Peyer's patch (tissue), 4 donors: ENCODE results near the gene CDK17.

Experiments
- POLR2A ChIP-seq, 2 donors: fragments of 450-650 bp; IDR thresholded peaks; one replicate each; pipeline ENCODE4 v1.5.1; 2017; ENCODE audit warnings: antibody characterized with exemption in 2 of 2, mild to moderate bottlenecking in 2 of 2, moderate library complexity in 2 of 2
- TF ChIP-seq, protein P1 (sequence below), 6 experiments: fragments of 450-650 bp in 4 of 6; fragments of 200-600 bp in 2 of 6; sonication (generic) in 1 of 6; IDR thresholded peaks; one replicate each; pipeline ENCODE4 v1.5.1; 2017 to 2019; ENCODE audit warnings: antibody characterized with exemption in 6 of 6, mild to moderate bottlenecking in 3 of 6, moderate library complexity in 1 of 6

DNA sequence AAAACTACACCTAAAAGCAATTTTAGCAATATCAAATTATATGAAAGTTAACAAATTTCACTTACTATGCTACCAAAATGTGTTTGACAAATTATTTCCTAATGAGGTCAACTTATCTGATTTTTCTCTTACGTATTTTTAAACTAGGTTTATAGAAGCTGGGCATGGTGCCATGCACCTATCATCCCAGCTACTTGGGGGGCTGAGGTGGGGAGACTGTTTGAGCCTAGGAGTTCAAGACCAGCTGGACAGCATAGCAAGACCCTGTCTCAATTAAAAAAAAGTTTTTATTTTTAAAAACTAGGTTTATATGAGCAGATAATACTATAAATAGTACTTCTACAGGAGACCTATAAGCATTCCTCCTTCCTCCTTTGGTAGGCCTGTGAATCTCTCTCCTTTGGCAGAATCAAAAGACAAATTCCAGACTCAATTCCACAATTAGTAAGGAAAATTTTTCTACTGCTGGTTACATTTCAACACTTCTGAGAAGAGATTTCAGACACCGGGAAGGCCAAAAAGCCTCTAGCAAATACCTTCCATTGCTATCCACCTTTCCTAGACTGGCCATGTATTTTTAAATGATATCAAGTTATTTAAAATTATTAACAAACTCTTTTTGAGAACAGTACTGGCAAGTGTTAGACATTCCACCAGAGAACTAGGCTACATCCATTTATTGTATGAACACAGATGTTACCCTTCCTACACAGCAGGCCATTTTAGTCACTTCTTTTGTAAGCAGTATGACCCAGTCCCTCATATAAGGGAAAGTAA lies 34.4 kb downstream of the CDK17 start:
- TF ChIP-seq, protein P1, sequence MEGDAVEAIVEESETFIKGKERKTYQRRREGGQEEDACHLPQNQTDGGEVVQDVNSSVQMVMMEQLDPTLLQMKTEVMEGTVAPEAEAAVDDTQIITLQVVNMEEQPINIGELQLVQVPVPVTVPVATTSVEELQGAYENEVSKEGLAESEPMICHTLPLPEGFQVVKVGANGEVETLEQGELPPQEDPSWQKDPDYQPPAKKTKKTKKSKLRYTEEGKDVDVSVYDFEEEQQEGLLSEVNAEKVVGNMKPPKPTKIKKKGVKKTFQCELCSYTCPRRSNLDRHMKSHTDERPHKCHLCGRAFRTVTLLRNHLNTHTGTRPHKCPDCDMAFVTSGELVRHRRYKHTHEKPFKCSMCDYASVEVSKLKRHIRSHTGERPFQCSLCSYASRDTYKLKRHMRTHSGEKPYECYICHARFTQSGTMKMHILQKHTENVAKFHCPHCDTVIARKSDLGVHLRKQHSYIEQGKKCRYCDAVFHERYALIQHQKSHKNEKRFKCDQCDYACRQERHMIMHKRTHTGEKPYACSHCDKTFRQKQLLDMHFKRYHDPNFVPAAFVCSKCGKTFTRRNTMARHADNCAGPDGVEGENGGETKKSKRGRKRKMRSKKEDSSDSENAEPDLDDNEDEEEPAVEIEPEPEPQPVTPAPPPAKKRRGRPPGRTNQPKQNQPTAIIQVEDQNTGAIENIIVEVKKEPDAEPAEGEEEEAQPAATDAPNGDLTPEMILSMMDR (IDR thresholded peaks at IDR 0.05) = no peak
- no peak for TF ChIP-seq POLR2A (IDR thresholded peaks at IDR 0.05)
